HG03159 (cell line): ENCODE measurements around the gene EEFSEC.

Experiments
- ATAC-seq: cut with Tn5 transposase; IDR thresholded peaks from one replicate; pipeline ENCODE4 v1.9.1; 2021; ENCODE audit warnings: mild to moderate bottlenecking, moderate library complexity; ENCODE audit not compliant: unreplicated experiment

EEFSEC gene

GRCh38 chr3:128435058-128435457 lies 281.8 kb downstream of the EEFSEC start:
- no peak for ATAC-seq

- ATAC-seq = no peak
These were observed 282.3 kb downstream of the EEFSEC start for GRCh38 chr3:128435561-128435960.

DNA sequence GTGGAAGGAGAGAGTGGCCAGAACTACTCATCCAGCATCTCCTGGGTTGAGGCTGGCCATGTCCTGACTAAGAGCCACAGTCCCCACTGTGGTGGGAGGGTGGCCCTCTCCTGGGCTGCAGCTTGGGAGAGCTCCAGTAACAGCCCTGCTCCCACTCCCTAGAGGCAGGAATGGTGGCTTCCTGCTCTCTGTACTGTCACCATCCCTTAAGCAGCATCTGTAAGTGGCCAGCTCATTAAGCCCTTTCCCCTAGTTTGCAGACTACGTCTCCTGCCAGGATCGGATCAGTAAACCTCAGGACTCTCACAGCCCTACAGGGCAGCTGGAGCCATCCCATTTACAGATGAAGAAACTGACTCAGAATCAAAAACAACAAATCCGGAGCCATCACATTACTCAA lies 282.9 kb downstream of the EEFSEC start:
- no peak for ATAC-seq

DNA sequence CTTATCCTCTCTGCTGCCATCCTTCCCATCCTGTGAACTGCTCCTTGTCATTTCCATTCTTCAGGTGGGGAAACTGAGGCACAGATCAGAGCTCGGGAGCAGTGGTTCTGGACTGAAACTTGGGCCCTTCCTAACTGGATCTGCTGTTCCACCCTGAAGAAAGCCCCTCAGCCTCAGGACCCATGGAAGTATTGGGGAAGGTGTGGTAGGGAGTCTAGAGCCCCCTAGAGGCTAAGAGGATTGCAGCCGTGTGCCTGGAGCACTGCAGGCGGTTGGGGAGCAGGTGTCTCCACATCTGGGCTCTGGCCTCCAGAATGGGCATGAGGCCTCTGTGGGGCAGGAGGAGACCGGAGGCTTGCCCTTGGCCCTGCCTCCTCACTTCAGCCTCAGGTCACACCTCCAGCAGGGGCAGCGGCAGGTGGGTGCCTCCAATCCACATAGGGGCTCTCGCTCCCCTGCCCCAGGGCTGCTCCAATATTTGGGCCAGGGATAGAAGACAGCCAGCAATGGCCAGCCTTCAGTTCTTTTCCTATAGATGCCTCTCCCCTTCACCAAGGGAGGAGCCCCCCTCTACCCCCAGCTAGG lies 285.3 kb downstream of the EEFSEC start:
- no peak for ATAC-seq

GRCh38 chr3:128439226-128439625 lies 285.9 kb downstream of the EEFSEC start:
- ATAC-seq = no peak

GRCh38 chr3:128442070-128442469 lies 288.8 kb downstream of the EEFSEC start:
- no peak for ATAC-seq

DNA sequence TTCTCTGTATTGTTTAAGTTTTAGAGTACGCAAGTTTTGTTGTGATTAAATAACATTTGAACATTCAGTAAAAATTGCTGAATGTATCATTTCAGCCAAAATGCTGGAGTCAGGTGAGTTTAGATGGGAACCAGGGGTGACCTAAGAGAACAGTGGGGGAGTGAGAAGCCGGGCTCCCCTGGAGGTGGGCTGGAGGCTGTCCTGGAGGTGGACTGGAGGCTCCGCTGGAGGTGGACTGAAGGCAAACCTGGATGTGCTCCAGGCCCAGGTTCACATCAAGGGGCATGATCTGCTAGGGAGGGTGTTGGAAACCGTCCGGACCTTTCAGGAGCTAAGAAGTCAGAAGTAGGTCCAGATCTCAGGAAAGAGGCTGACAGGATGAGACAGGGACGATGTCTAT lies 289.7 kb downstream of the EEFSEC start:
- ATAC-seq = no peak

- ATAC-seq = no peak
These were observed 290.5 kb downstream of the EEFSEC start for GRCh38 chr3:128443771-128444170.

- ATAC-seq = no peak
These were observed 292.1 kb downstream of the EEFSEC start for GRCh38 chr3:128445357-128445756.

GRCh38 chr3:128446821-128447220 lies 293.5 kb downstream of the EEFSEC start:
- no peak for ATAC-seq

DNA sequence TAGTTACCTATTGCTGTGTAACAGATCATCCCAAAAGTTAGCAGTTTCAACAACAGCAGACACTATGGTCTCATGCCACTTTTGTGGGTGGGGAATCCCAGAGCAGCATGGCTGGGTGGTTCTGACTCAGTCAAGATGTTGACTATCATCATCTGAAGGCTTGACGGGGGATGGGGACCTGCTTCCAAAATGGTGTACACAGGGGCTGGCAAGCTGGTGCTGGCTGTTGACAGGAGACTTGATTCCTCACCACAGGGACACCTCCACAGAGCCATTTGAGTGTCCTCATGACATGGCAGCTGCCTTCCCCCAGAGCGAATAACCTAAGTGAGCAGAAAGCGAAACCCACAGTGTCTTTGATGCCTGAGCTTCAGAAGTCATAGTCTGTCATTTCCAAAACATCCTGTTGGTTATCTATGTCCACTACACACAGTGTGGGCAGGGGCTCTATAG lies 294.3 kb downstream of the EEFSEC start:
- ATAC-seq = no peak

GRCh38 chr3:128448491-128448890 lies 295.2 kb downstream of the EEFSEC start:
- no peak for ATAC-seq

GRCh38 chr3:128449111-128449638 lies 295.9 kb downstream of the EEFSEC start:
- no peak for ATAC-seq

DNA sequence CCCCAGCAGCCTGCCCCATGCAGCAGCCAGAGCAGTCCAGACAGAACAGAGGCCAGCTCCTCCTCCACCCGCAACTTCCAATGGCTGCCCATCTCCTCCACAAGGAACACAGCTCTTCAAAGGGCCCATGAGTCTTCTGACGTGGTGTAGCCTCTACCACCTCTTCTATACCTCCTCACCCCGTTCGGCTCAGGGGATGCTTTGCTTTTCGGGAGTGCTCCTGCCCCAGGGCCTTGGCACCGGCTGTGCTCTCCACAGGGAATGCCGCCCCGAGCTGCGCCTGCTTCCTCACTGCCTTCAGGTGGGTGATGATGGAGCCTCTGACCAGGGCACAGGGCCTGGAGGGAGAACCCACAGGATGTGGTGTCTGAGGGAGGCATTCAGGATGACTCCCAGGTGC lies 298.8 kb downstream of the EEFSEC start:
- no peak for ATAC-seq

DNA sequence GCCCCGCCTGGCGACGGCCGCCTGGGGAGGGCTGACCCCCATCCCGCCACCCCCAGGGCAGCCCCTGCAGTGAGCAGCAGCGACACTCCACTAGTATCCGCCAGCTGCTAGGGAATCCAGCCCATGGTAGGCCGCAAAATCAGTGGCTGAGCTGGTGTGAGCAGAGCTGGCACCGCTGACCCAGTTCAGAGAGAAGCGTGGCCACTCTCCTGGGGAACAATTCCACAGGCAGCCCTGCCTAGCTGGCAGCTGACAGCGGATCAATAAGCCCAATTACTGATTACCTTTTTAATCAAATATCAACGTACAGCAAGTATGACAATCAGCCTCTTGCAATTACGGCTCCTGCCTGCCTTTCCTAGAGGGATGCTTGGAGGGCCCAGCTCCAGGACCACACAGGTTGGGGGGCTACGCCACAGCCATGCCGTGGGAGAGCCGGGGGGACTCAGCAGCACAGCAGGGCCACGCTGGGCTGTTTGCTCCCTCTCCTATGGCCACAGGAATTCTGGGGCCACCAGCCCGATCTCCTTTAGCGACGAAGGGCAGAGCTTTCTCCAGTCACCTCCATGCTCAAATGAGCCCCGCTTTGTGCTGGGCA lies 299.5 kb downstream of the EEFSEC start:
- no peak for ATAC-seq

DNA sequence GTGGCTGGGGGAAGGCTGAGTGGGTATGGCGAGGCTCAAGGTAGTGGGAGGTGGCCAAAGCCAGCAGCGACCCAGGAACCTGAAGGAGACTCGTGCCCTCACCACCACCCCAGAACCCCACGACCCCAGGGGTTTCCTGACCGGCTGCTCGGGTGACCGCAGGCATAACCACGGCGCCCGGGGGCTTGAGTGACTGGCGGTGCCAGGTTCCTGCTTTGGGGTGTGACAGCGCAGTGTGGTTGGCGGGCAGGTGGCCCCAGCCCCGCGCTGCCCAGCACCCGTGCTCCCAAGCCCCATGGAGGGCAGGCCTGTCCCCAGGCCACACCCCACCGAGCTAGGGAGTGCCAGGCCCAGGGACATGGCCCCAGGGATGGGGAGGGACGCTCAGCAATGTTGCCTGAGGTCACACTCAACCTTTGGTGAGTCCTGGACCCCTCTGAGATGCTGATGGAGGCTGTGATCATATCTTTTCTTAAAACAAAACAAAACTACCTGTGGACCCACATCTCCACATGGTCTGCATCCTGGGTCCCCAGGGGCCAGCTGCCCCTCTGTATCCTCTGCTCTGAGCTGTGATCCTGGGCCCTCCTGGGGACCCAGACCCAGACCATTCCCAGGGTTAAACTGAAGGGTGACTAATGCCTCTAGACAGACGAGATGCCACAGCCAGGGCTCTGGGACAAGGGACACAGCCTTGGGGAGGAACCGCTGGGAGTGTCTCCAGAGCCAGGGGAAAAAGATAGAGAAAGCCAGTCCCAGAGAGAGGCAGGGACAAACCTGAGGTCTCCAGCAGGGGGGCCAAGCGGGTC lies 300.4 kb downstream of the EEFSEC start:
- ATAC-seq = no peak

- no peak for ATAC-seq
These were observed 301.0 kb downstream of the EEFSEC start for GRCh38 chr3:128454310-128454618.

DNA sequence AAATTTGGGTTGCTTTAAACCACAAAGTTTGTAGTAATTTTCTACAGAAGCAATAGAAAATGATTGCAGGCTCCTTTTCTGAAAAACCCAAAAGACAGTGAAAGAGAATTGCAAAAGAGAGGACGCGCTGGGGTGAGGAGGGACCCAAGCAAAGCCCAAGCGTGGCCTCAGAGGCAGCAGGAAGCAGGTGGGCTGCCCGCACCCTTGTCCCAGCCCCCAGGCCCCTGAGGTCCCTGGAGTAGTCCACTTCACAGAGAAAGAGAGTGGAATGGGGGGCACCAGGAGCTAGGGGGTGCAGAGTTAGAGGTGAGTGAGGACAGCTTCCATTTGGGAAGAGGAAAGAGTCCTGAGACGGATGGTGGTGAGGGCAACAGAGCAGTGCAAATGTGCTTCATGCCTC lies 301.8 kb downstream of the EEFSEC start:
- ATAC-seq = no peak

GRCh38 chr3:128455786-128456748 lies 302.8 kb downstream of the EEFSEC start:
- ATAC-seq = no peak

- no peak for ATAC-seq
These were observed 303.8 kb downstream of the EEFSEC start for GRCh38 chr3:128456776-128457715.
